ENCODE results near the gene CHD5.

The CHD5 gene

DNA sequence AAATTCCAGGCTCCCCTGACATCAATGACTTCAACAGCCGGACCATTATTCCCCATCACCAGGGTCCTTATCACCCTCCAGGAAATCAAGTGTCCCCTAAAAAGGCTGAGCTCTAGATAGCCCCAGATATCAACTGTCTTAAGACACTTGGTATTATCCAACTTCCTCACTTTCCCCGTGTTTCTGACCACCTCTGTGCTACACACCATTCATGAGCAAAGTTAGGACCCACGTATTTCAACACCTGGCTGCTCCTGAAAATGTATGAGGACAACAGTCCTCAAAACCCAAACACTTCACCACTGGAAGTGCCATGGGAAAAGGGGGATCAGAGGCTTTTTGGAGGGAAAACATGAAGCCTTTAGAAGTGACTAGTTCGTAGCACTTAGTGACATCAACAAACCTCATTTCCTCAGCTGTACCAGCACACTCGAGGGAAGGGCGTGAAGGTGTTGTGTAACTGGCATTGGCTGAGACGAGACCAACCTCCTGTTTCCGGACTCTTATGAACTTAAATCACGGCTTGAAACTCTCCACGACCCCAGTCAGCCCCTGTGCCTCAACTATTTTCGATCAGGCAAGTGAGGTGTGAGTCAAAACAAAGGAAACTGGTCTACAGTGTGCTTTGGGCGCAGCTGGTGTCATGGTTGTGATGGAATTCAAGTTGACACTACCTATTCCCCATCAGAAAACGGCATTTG is 4.1 kb upstream of the CHD5 start:
- no peak overlapping the region for H3K27ac ChIP-seq
- TF ChIP-seq CTCF (IDR thresholded peaks at IDR 0.05) (no peak), ZFX (IDR thresholded peaks at IDR 0.05; ENCODE audit: borderline replicate concordance) (no peak)

- no peak overlapping the region for H3K27ac ChIP-seq
- TF ChIP-seq ZFX (IDR thresholded peaks at IDR 0.05; ENCODE audit: borderline replicate concordance) (no peak), CTCF (IDR thresholded peaks at IDR 0.05) (no peak; the same call in 1 of the 2 replicates)
These were observed 3.4 kb upstream of the CHD5 start for GRCh38 chr1:6183520-6183989.

GRCh38 chr1:6181347-6181770 is 1.2 kb upstream of the CHD5 start:
- TF ChIP-seq CTCF (IDR thresholded peaks at IDR 0.05), result no peak
- no peak for TF ChIP-seq ZFX (IDR thresholded peaks at IDR 0.05; ENCODE audit: borderline replicate concordance)
- H3K27ac ChIP-seq, result no peak overlapping the region

GRCh38 chr1:6180707-6181311 is 688 bp upstream of the CHD5 start:
- TF ChIP-seq ZFX (IDR thresholded peaks at IDR 0.05; ENCODE audit: borderline replicate concordance) (no peak), CTCF (IDR thresholded peaks at IDR 0.05) (no peak)

DNA sequence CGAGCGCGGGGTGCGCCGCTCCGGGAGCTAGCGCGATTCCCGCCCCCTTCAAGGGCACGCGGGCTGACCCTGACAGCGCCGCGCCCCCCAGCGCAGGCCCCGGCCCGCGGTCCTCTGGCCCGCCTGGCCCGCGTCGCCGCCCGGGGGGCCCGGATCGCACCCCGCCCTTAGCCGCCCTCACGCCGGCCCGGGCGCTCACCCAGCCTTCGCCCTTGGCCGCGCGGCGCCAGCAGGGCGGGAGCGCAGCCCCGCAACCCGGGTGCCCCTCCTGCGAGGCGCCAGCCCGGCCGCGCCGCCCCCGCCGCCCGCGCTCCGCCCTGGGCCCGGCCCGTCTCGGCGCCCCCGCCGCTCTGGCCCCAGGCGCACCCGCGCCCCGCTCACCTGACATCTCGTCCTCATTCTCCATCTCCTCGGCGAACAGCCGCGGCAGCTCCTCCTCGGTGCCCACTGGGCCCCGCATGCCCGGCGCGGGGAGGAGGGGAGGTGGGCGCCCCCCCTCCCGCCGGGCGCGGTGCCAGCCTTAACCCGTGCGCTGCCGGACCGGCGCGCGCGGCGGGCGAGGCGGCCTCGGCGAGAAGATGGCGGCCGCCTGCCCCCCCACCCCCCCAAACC is 451 bp downstream of the CHD5 start:
- H3K27ac ChIP-seq, result no peak overlapping the region
- no peak for TF ChIP-seq CTCF (IDR thresholded peaks at IDR 0.05)
- no peak for TF ChIP-seq ZFX (IDR thresholded peaks at IDR 0.05; ENCODE audit: borderline replicate concordance)

More at GRCh38 chr1:6180707-6181311, 688 bp upstream of the CHD5 start:
- H3K27ac ChIP-seq, result no peak overlapping the region

DNA sequence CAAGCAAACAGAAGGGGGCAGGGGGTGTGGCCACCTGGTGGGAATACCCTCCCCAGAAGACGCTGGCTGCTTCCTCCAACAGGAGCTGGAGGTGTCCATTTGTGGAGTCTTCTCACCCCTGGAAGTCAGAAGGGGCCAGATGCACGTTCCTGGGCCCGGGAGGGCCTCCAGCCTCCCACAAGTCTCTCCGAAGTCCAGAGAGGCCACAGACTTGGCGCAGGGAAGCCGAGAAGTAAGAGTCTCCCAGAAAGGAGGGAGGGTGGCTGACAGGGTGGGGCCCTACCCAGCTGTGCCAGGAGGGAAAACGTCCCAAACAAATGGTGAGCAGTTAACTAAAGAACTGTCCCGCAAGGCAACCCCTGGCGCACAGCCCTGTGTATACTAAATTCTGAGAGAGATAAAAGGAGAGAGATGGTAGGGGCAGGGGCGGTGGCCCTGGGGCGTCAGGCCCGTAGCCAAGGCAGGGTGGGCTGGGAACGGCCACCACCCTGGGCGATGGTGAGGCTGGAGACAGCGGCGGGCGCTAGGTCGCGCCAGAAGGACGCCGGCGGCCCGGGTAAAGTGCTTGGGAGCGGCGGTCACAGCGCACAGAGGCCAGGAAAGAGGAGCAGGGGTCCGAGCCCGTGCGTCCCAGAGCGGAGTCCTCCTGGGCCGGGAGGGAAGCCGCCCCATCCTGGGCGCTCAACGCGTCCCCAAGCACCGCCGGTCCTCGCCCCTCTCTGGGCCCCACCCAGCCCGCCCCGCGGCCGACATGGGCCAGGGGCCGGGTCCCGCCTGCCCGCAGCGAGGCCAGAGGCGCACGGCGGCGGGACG is 1.2 kb downstream of the CHD5 start:
- no peak overlapping the region for H3K27ac ChIP-seq
- TF ChIP-seq CTCF (IDR thresholded peaks at IDR 0.05), result no peak
- TF ChIP-seq ZFX (IDR thresholded peaks at IDR 0.05; ENCODE audit: borderline replicate concordance), result no peak
